SK-MEL-5 (cell line): ENCODE results near the gene DPF3. TPM values are rescaled to one million over a fixed set of nuclear protein-coding genes. Genes with fewer than 3 reads are reported as not detected.

Experiments
- DNase-seq: peaks from one replicate; pipeline ENCODE4 v3.0.0-alpha.2; 2016; ENCODE audit warnings: low read depth, low spot score
- in situ Hi-C: cut with HindIII; loops from 2 replicates; pipeline ENCODE4 v1.10.0; 2016; ENCODE audit warnings: low sequenced_read_pairs, high pct_unique_total_duplicates, low pct_unique_long_range_greater_than_20kb
- polyA plus RNA-seq, 2 experiments: library from polyadenylated mRNA; depleted of rRNA; stranded (reverse); fragments of >200 nt; gene quantifications; 2 replicates each; pipeline ENCODE4 v1.2.3, GENCODE V29; 2015
- total RNA-seq: library from RNA; depleted of rRNA; stranded (reverse); fragments of >200 nt; shearing (Covaris generic); gene quantifications from 2 replicates; pipeline ENCODE4 v1.2.3, GENCODE V29; 2014; rRNA removed

The DPF3 gene
- total RNA-seq, result 0.75 and 1.3 TPM in 2 replicates
- 0.46 and 0.71 TPM in 2 replicates for polyA plus RNA-seq (2015; cell fraction: cytosol; rRNA removed)
- 0.76 and 2.3 TPM in 2 replicates for polyA plus RNA-seq (2015; cell fraction: nucleus; rRNA removed)

- in situ Hi-C loops, result no loop called here
Measured at GRCh38 chr14:72893636-72894322, at the start of gene DPF3. DPF3 (minus strand) TSS chr14:72894101; CDS start chr14:72894088, 13 bp downstream.

GRCh38 chr14:72942934-72943333 lies 49.0 kb upstream of the DPF3 start:
- in situ Hi-C loops, result no loop called here
- DNase-seq, result no peak

More at GRCh38 chr14:72893636-72894322, at the start of gene DPF3:
- peak; percentile 95 for DNase-seq

- in situ Hi-C loops, result no loop called here
- DNase-seq, result no peak
Measured at GRCh38 chr14:72941286-72941985, 47.5 kb upstream of the DPF3 start.

- in situ Hi-C loops, result no loop called here
- no peak for DNase-seq
Measured at GRCh38 chr14:72939630-72940029, 45.7 kb upstream of the DPF3 start.

GRCh38 chr14:72932893-72933292 lies 39.0 kb upstream of the DPF3 start:
- DNase-seq, result no peak
- in situ Hi-C loops, result no loop called here

- in situ Hi-C loops, result no loop called here
- DNase-seq, result no peak
Measured at GRCh38 chr14:72929316-72930080, 35.6 kb upstream of the DPF3 start.

GRCh38 chr14:72928872-72929271 lies 35.0 kb upstream of the DPF3 start:
- in situ Hi-C loops, result no loop called here
- DNase-seq, result no peak

- DNase-seq, result peak; percentile 98
- in situ Hi-C loops, result no loop called here
Measured at GRCh38 chr14:72926292-72927028, 32.6 kb upstream of the DPF3 start, which contains the start of gene DCAF4. DCAF4 (plus strand) TSS chr14:72926464; CDS start chr14:72937979, 11,515 bp downstream.

- in situ Hi-C loops, result no loop called here
- no peak for DNase-seq
Measured at GRCh38 chr14:72925815-72926291, 32.0 kb upstream of the DPF3 start.

GRCh38 chr14:72925171-72925759 lies 31.4 kb upstream of the DPF3 start:
- in situ Hi-C loops, result no loop called here
- no peak for DNase-seq

GRCh38 chr14:72924337-72924736 lies 30.4 kb upstream of the DPF3 start:
- in situ Hi-C loops, result no loop called here
- no peak for DNase-seq

GRCh38 chr14:72921396-72921795 lies 27.5 kb upstream of the DPF3 start:
- no peak for DNase-seq
- in situ Hi-C loops, result no loop called here

GRCh38 chr14:72920008-72920407 lies 26.1 kb upstream of the DPF3 start:
- no peak for DNase-seq
- in situ Hi-C loops, result no loop called here

GRCh38 chr14:72917094-72917802 lies 23.3 kb upstream of the DPF3 start:
- in situ Hi-C loops, result no loop called here

GRCh38 chr14:72916174-72916573 lies 22.3 kb upstream of the DPF3 start:
- no peak for DNase-seq

More at GRCh38 chr14:72917094-72917802, 23.3 kb upstream of the DPF3 start:
- DNase-seq, result no peak

GRCh38 chr14:72913809-72914208 lies 19.9 kb upstream of the DPF3 start:
- peak; percentile 52 for DNase-seq
- in situ Hi-C loops, result no loop called here

More at GRCh38 chr14:72916174-72916573, 22.3 kb upstream of the DPF3 start:
- in situ Hi-C loops, result no loop called here
